ENCODE measurements around the gene RSBN1L. TPM values are rescaled to one million over a fixed set of nuclear protein-coding genes. Genes with fewer than 3 reads are reported as not detected.
"Not testable (repeated sequence)": the region's sequence is repeated elsewhere in the genome, so short reads cannot be mapped to it uniquely, and the experiment has no call there.

RSBN1L gene
- total RNA-seq, 2 donors from 2014 or later, result 9.5 to 9.7 TPM

DNA sequence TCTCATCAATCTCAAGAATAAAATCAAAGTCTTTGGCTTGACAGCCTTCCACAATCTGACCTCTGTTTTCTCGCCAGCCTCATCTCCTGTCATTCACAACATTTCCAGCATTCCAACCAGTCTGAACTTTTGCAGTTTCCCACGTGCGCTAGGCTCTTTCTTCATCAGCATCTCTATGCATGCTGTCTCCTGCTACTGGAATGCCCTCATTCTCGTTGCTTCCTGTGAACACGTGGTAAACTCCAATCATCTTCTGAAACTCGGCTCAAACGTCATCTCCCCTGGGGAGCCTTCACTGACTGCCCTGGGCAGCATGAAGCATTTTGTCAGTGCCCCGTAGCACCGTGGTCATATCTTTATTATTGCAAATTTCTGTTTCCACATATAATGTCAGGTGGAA, 12.2 kb upstream of the RSBN1L start:
- peak; percentile 70 to 93 for ATAC-seq
- peak; percentile 67 for DNase-seq
- intact Hi-C loops (cut with DNase I), result no loop called here

DNA sequence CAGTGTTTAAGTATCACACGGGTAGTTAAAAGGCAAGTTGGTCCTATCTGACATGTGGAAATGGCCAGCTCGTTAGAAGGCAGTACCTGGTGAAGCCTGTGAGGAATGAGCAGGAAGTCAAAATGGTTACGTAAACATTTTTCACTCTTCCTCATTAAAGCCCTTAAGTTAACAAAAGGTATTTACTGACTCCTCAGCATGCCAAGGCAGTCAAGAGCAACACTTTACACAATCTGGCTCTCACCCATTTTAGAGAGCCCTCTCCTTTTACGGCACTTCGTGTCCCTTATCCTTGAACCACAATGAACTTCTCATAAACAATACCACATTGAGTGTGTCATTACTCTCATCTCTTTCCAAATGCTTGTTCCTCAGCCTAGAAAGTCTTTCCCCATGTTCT, 11.0 kb upstream of the RSBN1L start:
- peak in 1 of 2 donors; percentile 47 for ATAC-seq
- DNase-seq, result no peak
- intact Hi-C loops (cut with DNase I), result no loop called here

- intact Hi-C loops (cut with DNase I), result no loop called here
- DNase-seq, result no peak
- ATAC-seq, result no peak
Observed at GRCh38 chr7:77687100-77687746, 9.0 kb upstream of the RSBN1L start.

DNA sequence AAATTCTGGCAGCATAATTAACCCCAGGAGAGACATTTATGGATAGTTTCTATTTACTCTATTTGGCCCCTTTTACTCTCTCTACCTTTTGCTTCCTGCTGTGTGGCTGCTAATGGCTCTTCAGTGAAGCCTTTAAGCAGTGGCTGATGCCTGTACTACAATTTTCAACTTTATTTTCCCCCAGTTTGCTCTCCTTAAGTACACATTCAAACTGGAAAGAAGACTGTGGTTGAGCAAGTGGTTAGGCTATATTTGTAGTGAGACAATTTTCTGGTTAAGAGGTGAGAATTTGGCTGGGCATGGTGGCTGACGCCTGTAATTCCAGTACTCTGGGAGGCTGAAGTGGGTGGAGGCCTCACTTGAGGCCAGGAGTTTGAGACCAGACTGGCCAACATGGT, 8.5 kb upstream of the RSBN1L start:
- ATAC-seq (no peak), DNase-seq (no peak)
- intact Hi-C loops (cut with DNase I), result no loop called here

- ATAC-seq, result no peak
- DNase-seq, result no peak
- intact Hi-C loops (cut with DNase I), result no loop called here
Observed at GRCh38 chr7:77690289-77690688, 6.0 kb upstream of the RSBN1L start.

- DNase-seq (no peak), ATAC-seq (no peak)
- intact Hi-C loops (cut with DNase I), result no loop called here
Observed at GRCh38 chr7:77691892-77692491, 4.3 kb upstream of the RSBN1L start.

DNA sequence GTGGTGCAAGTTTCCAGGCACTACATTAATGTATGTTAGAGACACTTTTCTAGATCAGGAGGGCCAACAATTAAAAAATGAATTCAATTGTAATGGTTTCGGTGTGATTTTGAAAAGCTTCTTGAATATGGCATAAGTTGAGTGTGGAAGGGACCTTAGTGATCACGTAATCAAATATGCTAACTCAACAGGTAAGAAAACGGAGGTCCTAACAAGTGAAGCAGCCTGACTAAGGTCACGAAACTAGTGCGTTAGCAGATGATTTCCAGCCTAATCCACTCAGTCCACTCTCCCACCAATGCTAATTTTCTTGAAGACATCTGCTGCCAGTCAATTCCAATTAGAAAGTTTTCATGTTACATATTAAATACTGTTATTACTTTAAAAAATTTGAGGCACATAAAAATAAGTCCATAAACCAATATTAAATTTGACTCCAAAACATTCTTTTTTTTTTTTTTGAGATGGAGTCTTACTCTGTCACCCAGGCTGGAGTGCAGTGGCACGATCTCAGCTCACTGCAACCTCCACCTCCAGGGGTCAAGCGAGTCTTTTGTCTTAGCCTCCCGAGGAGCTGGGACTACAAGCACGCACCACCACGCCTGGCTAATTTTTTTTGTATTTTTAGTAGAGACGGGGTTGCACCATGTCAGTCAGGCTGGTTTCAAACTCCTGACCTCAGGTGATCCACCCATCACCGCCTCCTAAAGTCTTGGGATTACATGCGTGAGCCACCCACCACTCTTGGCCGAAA, 2.3 kb upstream of the RSBN1L start:
- intact Hi-C loops (cut with DNase I), result no loop called here
- DNase-seq, result no peak
- ATAC-seq, result no peak

GRCh38 chr7:77696643-77697534, 630 bp downstream of the RSBN1L start:
- ATAC-seq, result peak; percentile 64 to 74
- intact Hi-C loops (cut with DNase I), result no loop called here

DNA sequence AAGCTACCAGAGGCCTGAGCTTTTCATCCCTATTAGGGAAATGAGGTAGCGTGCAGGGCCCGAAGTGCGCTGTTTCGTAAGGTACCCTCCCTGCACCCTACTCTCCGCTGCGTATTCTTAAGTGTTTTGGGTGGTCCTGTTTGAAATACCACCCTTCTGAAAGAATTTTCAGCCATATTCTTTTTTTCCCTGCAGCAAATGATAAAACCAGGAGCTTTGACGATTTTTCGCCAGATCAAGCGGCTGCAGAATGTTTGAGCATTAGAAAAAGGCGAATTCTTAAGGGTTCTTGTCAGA, 1.2 kb downstream of the RSBN1L start:
- ATAC-seq (peak; percentile 28 to 45), DNase-seq (peak; percentile 47)
- intact Hi-C loops (cut with DNase I), result no loop called here

More at GRCh38 chr7:77696643-77697534, 630 bp downstream of the RSBN1L start:
- DNase-seq, result peak; percentile 67

DNA sequence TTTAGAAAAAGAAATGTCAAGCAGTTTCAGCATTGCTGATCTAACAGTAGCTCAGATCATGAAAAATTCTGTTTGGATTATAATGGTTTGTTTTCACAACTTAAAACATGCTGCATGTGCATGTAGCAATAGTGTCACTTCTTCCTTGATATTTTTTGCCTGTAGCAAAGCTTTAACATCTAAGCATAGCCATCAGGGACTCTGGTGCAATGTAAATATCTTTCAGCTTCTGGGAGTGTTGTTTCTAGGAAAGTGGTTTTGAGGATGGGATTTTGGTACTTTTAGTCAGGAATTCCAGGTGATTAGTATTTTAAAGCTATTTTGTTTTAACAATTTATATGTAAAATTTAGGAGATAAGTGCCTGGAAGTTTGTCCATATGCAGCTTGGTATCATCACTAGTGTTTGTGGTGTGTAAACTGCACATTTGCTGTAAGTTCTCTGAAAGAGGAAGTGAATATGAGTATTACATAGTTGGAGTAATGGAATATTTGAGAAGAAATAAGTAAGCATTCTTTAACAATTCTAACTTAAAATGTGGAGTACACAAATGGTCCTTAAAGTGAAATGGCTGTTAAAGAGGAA, 1.9 kb downstream of the RSBN1L start:
- no peak for ATAC-seq
- no peak for DNase-seq
- intact Hi-C loops (cut with DNase I), result no loop called here

DNA sequence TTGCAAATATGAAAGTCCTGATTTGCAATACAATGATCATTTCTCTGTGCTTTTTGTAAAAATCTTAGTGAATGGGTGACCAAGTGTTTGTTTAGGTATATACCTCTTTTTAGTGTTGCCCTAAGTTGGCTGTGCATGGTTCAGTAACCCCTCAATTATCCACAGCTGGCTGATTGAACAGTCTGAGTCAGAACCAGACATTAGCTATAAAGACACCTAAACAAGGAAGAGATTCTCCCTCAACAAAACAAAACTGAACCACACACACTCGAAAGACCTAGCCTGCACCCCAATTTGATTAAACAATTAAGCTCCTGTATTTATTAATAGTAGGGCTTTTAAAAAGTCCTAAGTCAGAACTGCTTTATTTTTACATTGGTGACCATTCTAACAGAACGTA, 2.8 kb downstream of the RSBN1L start:
- ATAC-seq (no peak), DNase-seq (no peak)
- intact Hi-C loops (cut with DNase I), result no loop called here

- DNase-seq, result no peak
- intact Hi-C loops (cut with DNase I), result no loop called here
- no peak for ATAC-seq
Observed at GRCh38 chr7:77702513-77702912, 6.3 kb downstream of the RSBN1L start.

GRCh38 chr7:77702968-77703472, 6.8 kb downstream of the RSBN1L start:
- intact Hi-C loops (cut with DNase I), result no loop called here
- ATAC-seq (no peak), DNase-seq (no peak)

GRCh38 chr7:77703669-77704068, 7.4 kb downstream of the RSBN1L start:
- intact Hi-C loops (cut with DNase I); ATAC-seq: not testable (repeated sequence)

GRCh38 chr7:77707504-77707992, 11.3 kb downstream of the RSBN1L start:
- ATAC-seq (no peak), DNase-seq (no peak)
- intact Hi-C loops (cut with DNase I), result no loop called here

More at GRCh38 chr7:77703669-77704068, 7.4 kb downstream of the RSBN1L start:
- not testable (repeated sequence) for DNase-seq

- no peak for DNase-seq
- ATAC-seq, result no peak
- intact Hi-C loops (cut with DNase I), result no loop called here
Observed at GRCh38 chr7:77710067-77710466, 13.8 kb downstream of the RSBN1L start.

GRCh38 chr7:77710861-77711260, 14.6 kb downstream of the RSBN1L start:
- DNase-seq, result no peak
- intact Hi-C loops (cut with DNase I), result no loop called here
- no peak for ATAC-seq

- no peak for ATAC-seq
- no peak for DNase-seq
- intact Hi-C loops (cut with DNase I), result no loop called here
Observed at GRCh38 chr7:77714195-77714594, 17.9 kb downstream of the RSBN1L start.

- DNase-seq; intact Hi-C loops (cut with DNase I): not testable (repeated sequence)
- ATAC-seq, result peak in 1 of 2 donors; percentile 59
Observed at GRCh38 chr7:77714931-77715330, 18.7 kb downstream of the RSBN1L start.

Measured in left cardiac atrium (tissue), 4 donors.